GM12892 (cell line): ENCODE results near the gene RBFOX1.

Experiments used
- POLR2A ChIP-seq: IDR thresholded peaks from 2 replicates; pipeline ENCODE4 v1.6.1; 2011; ENCODE audit warnings: low read depth, low read length, control low read depth
- POLR2AphosphoS5 ChIP-seq: IDR thresholded peaks from 2 replicates; pipeline ENCODE4 v1.6.1; 2011; ENCODE audit warnings: low read depth, low read length, control low read depth

DNA sequence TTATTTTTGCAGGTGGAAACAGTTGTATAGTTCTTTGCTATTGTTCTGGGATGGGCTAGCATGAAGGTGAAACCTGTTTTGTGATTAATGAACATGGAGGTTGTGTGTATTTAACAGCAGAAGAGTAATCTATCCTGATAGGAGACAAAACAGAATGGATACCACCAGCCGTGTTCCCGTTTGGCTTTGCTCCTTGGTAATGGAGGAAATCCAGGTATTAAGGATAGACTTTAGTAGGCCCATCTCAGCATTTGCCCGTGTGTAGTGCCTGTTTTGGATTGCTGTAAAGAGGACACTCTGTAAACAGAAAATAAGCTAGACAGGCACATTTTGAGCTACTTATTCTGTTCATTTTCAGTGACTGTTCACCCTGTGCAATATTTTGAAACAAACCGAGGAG lies 215.1 kb downstream of the RBFOX1 start:
- TF ChIP-seq POLR2A (no peak), POLR2AphosphoS5 (no peak)
